HEK293 (cell line): ENCODE data around the gene HIC1.

ENCODE experiments used
- GFI1B ChIP-seq: fragments of 450-650 bp; formaldehyde crosslinking; IDR thresholded peaks from 2 replicates; pipeline ENCODE4 v1.5.1; 2016; ENCODE audit warnings: missing biosample characterization, missing genetic modification characterization
- KLF16 ChIP-seq: fragments of 450-650 bp; formaldehyde crosslinking; IDR thresholded peaks from 2 replicates; pipeline ENCODE4 v1.5.1; 2017; ENCODE audit warnings: missing biosample characterization, missing genetic modification characterization
- SP3 ChIP-seq: fragments of 450-650 bp; formaldehyde crosslinking; IDR thresholded peaks from 2 replicates; pipeline ENCODE4 v1.5.1; 2016; ENCODE audit warnings: missing biosample characterization, missing genetic modification characterization
- YY1 ChIP-seq: fragments of 450-650 bp; formaldehyde crosslinking; IDR thresholded peaks from 2 replicates; pipeline ENCODE4 v1.5.1; 2018; ENCODE audit warnings: missing biosample characterization, missing genetic modification characterization
- ZNF121 ChIP-seq: fragments of 450-650 bp; formaldehyde crosslinking; IDR thresholded peaks from 2 replicates; pipeline ENCODE4 v1.5.1; 2016; ENCODE audit warnings: missing biosample characterization, missing genetic modification characterization
- ZNF660 ChIP-seq: fragments of 450-650 bp; IDR thresholded peaks from 2 replicates; pipeline ENCODE4 v1.5.1; 2018; ENCODE audit warnings: missing biosample characterization, mild to moderate bottlenecking, missing genetic modification characterization
- ZNF701 ChIP-seq: fragments of 450-650 bp; formaldehyde crosslinking; IDR thresholded peaks from 2 replicates; pipeline ENCODE4 v1.5.1; 2016; ENCODE audit warnings: missing biosample characterization, missing genetic modification characterization
- ZNF776 ChIP-seq: fragments of 450-650 bp; formaldehyde crosslinking; IDR thresholded peaks from 2 replicates; pipeline ENCODE4 v1.5.0; 2017; ENCODE audit warnings: missing biosample characterization, missing genetic modification characterization, borderline replicate concordance
- TF ChIP-seq, protein P1 (sequence below): fragments of 450-650 bp; formaldehyde crosslinking; IDR thresholded peaks from 2 replicates; pipeline ENCODE4 v1.5.1; 2016; ENCODE audit warnings: missing biosample characterization, missing genetic modification characterization
- TF ChIP-seq, protein P2 (sequence below): fragments of 450-650 bp; formaldehyde crosslinking; IDR thresholded peaks from 2 replicates; pipeline ENCODE4 v1.5.1; 2016; ENCODE audit warnings: missing biosample characterization, missing genetic modification characterization
- TF ChIP-seq, protein P3 (sequence below): fragments of 450-650 bp; formaldehyde crosslinking; IDR thresholded peaks from 2 replicates; pipeline ENCODE4 v1.5.1; 2016; ENCODE audit warnings: missing biosample characterization, missing genetic modification characterization
- TF ChIP-seq, protein P4 (sequence below): fragments of 450-650 bp; formaldehyde crosslinking; IDR thresholded peaks from 2 replicates; pipeline ENCODE4 v1.5.1; 2016; ENCODE audit warnings: missing biosample characterization, missing genetic modification characterization

- TF ChIP-seq ZNF660 (tag by site-specific recombination) (no peak), ZNF776 (tag by site-specific recombination) (no peak), YY1 (tag by site-specific recombination) (no peak), ZNF701 (no peak), GFI1B (tag by site-specific recombination) (no peak), KLF16 (tag by site-specific recombination) (no peak), ZNF121 (tag by site-specific recombination) (no peak), SP3 (tag by site-specific recombination) (no peak)
- TF ChIP-seq, protein P1, sequence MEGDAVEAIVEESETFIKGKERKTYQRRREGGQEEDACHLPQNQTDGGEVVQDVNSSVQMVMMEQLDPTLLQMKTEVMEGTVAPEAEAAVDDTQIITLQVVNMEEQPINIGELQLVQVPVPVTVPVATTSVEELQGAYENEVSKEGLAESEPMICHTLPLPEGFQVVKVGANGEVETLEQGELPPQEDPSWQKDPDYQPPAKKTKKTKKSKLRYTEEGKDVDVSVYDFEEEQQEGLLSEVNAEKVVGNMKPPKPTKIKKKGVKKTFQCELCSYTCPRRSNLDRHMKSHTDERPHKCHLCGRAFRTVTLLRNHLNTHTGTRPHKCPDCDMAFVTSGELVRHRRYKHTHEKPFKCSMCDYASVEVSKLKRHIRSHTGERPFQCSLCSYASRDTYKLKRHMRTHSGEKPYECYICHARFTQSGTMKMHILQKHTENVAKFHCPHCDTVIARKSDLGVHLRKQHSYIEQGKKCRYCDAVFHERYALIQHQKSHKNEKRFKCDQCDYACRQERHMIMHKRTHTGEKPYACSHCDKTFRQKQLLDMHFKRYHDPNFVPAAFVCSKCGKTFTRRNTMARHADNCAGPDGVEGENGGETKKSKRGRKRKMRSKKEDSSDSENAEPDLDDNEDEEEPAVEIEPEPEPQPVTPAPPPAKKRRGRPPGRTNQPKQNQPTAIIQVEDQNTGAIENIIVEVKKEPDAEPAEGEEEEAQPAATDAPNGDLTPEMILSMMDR (tag by site-specific recombination): no peak
- TF ChIP-seq, protein P2, sequence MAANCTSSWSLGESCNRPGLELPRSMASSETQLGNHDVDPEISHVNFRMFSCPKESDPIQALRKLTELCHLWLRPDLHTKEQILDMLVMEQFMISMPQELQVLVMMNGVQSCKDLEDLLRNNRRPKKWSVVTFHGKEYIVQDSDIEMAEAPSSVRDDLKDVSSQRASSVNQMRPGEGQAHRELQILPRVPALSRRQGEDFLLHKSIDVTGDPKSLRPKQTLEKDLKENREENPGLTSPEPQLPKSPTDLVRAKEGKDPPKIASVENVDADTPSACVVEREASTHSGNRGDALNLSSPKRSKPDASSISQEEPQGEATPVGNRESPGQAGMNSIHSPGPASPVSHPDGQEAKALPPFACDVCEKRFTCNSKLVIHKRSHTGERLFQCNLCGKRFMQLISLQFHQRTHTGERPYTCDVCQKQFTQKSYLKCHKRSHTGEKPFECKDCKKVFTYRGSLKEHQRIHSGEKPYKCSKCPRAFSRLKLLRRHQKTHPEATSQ: no peak
- TF ChIP-seq, protein P3, sequence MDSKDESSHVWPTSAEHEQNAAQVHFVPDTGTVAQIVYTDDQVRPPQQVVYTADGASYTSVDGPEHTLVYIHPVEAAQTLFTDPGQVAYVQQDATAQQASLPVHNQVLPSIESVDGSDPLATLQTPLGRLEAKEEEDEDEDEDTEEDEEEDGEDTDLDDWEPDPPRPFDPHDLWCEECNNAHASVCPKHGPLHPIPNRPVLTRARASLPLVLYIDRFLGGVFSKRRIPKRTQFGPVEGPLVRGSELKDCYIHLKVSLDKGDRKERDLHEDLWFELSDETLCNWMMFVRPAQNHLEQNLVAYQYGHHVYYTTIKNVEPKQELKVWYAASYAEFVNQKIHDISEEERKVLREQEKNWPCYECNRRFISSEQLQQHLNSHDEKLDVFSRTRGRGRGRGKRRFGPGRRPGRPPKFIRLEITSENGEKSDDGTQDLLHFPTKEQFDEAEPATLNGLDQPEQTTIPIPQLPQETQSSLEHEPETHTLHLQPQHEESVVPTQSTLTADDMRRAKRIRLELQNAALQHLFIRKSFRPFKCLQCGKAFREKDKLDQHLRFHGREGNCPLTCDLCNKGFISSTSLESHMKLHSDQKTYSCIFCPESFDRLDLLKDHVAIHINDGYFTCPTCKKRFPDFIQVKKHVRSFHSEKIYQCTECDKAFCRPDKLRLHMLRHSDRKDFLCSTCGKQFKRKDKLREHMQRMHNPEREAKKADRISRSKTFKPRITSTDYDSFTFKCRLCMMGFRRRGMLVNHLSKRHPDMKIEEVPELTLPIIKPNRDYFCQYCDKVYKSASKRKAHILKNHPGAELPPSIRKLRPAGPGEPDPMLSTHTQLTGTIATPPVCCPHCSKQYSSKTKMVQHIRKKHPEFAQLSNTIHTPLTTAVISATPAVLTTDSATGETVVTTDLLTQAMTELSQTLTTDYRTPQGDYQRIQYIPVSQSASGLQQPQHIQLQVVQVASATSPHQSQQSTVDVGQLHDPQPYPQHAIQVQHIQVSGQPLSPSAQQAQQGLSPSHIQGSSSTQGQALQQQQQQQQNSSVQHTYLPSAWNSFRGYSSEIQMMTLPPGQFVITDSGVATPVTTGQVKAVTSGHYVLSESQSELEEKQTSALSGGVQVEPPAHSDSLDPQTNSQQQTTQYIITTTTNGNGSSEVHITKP (tag by site-specific recombination): no peak
- TF ChIP-seq, protein P4, sequence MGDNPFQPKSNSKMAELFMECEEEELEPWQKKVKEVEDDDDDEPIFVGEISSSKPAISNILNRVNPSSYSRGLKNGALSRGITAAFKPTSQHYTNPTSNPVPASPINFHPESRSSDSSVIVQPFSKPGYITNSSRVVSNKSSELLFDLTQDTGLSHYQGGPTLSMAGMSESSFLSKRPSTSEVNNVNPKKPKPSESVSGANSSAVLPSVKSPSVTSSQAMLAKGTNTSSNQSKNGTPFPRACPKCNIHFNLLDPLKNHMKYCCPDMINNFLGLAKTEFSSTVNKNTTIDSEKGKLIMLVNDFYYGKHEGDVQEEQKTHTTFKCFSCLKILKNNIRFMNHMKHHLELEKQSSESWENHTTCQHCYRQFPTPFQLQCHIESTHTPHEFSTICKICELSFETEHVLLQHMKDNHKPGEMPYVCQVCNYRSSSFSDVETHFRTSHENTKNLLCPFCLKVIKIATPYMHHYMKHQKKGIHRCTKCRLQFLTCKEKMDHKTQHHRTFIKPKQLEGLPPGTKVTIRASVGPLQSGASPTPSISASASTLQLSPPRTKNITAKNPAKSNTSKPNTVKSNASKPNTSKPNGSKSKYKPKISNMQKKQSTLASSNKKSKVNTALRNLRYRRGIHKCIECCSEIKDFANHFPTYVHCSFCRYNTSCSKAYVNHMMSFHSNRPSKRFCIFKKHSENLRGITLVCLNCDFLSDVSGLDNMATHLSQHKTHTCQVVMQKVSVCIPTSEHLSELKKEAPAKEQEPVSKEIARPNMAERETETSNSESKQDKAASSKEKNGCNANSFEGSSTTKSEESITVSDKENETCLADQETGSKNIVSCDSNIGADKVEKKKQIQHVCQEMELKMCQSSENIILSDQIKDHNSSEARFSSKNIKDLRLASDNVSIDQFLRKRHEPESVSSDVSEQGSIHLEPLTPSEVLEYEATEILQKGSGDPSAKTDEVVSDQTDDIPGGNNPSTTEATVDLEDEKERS (tag by site-specific recombination): no peak
Observed at GRCh38 chr17:2076087-2076984, 21.4 kb downstream of the HIC1 start.
